Neural cell (in vitro differentiated cells): ENCODE results near the gene ACTMAP.

Experiments used
- CTCF ChIP-seq: fragments of 450-650 bp; IDR thresholded peaks from 2 replicates; pipeline ENCODE4 v1.5.1; 2014; ENCODE audit warnings: antibody characterized with exemption, mild to moderate bottlenecking, moderate library complexity; ENCODE audit not compliant: poor library complexity, severe bottlenecking
- POLR2AphosphoS5 ChIP-seq: IDR thresholded peaks from 2 replicates; pipeline ENCODE4 v1.6.1; 2012
- RAD21 ChIP-seq: fragments of 450-650 bp; conservative IDR thresholded peaks from 2 replicates; pipeline ENCODE4 v1.6.1; 2014; ENCODE audit warnings: antibody characterized with exemption, mild to moderate bottlenecking, moderate library complexity
- REST ChIP-seq: IDR thresholded peaks from 2 replicates; pipeline ENCODE4 v1.6.1; 2012; ENCODE audit warnings: borderline replicate concordance

GRCh38 chr19:40740747-40741146 lies 9.5 kb downstream of the ACTMAP start:
- no peak for TF ChIP-seq CTCF
- no peak for TF ChIP-seq RAD21
- TF ChIP-seq POLR2AphosphoS5: no peak
- no peak for TF ChIP-seq REST
